Activated B cell treated with CpG ODN at 0.5 μM for 24 hours (primary cell): Measurements from ENCODE around the gene ATP8A2. TPM values are rescaled to one million over a fixed set of nuclear protein-coding genes. Genes with fewer than 3 reads are reported as not detected.

Source experiments
- ATAC-seq: fragments of 200-7000 bp; cut with Tn5 transposase; one replicate; pipeline ENCODE4 v1.10.0; 2021; ENCODE audit warnings: low read depth, mild to moderate bottlenecking, moderate library complexity
- CTCF ChIA-PET: fragments of 350-600 bp; sonication (Branson Sonifier 250); formaldehyde crosslinking; loops from one replicate; lab custom pipeline; 2021; ENCODE audit warnings: antibody characterized with exemption; lab: Charles Lee
- POLR2A ChIA-PET: fragments of 350-600 bp; sonication (Branson Sonifier 250); formaldehyde crosslinking; loops from one replicate; lab custom pipeline; 2021; ENCODE audit warnings: antibody characterized with exemption; lab: Charles Lee
- DNase-seq: peaks from one replicate; pipeline ENCODE4 v3.0.0; 2022
- H3K27ac Mint-ChIP-seq: one replicate; pipeline ENCODE4 v1.8.0; 2020; ENCODE audit warnings: mixed read lengths
- H3K27me3 Mint-ChIP-seq: one replicate; pipeline ENCODE4 v1.8.0; 2021; ENCODE audit warnings: mixed read lengths
- H3K36me3 Mint-ChIP-seq: one replicate; pipeline ENCODE4 v1.8.0; 2021; ENCODE audit warnings: low read depth, mixed read lengths
- H3K4me1 Mint-ChIP-seq: one replicate; pipeline ENCODE4 v1.8.0; 2021; ENCODE audit warnings: mixed read lengths
- H3K4me3 Mint-ChIP-seq: one replicate; pipeline ENCODE4 v1.8.0; 2020; ENCODE audit warnings: mild to moderate bottlenecking, mixed read lengths
- H3K9me3 Mint-ChIP-seq: one replicate; pipeline ENCODE4 v1.8.0; 2020; ENCODE audit warnings: mixed read lengths
- CTCF ChIP-seq: fragments of 200-600 bp; IDR thresholded peaks from one replicate; pipeline ENCODE4 v1.8.0; 2022; ENCODE audit warnings: antibody characterized with exemption, mild to moderate bottlenecking
- intact Hi-C: fragments of 100-400 bp; cut with micrococcal nuclease; formaldehyde crosslinking; loops from one replicate; pipeline ENCODE4 v1.15.1; 2024
- total RNA-seq: library from RNA; stranded (reverse); gene quantifications from 2 replicates; pipeline ENCODE4 v1.2.3, GENCODE V29; 2022

The ATP8A2 gene
- total RNA-seq, 1 donor from 2014 or later: not detected

- CTCF ChIA-PET: no interaction called here
- TF ChIP-seq CTCF: no peak
- no peaks in the 10 kb centered on the region for H3K4me1 Mint-ChIP-seq
- intact Hi-C loops: no loop called here
- H3K36me3 Mint-ChIP-seq: no peaks in the 10 kb centered on the region
- no peak for DNase-seq
- POLR2A ChIA-PET: no interaction called here
- H3K4me3 Mint-ChIP-seq: no peak overlapping the region
- H3K9me3 Mint-ChIP-seq: no peaks in the 10 kb centered on the region
- peaks cover 9% of the 10 kb centered on the region for H3K27me3 Mint-ChIP-seq
- H3K27ac Mint-ChIP-seq: no peak overlapping the region
- ATAC-seq: no peak
Measured at GRCh38 chr13:26020891-26021290, 649.1 kb downstream of the ATP8A2 start.

- H3K4me1 Mint-ChIP-seq: no peaks in the 10 kb centered on the region
- no peak overlapping the region for H3K4me3 Mint-ChIP-seq
- intact Hi-C loops: no loop called here
- TF ChIP-seq CTCF: no peak
- ATAC-seq (no peak), DNase-seq (no peak)
- CTCF ChIA-PET: no interaction called here
- POLR2A ChIA-PET: no interaction called here
- H3K27me3 Mint-ChIP-seq: peaks cover 9% of the 10 kb centered on the region
- H3K9me3 Mint-ChIP-seq: no peaks in the 10 kb centered on the region
- H3K27ac Mint-ChIP-seq: no peak overlapping the region
- H3K36me3 Mint-ChIP-seq: no peaks in the 10 kb centered on the region
Measured at GRCh38 chr13:26021516-26021915, 649.7 kb downstream of the ATP8A2 start.

- CTCF ChIA-PET: no interaction called here
- intact Hi-C loops: no loop called here
- Mint-ChIP-seq H3K9me3 (no peaks in the 10 kb centered on the region), H3K4me1 (no peaks in the 10 kb centered on the region), H3K27ac (no peak overlapping the region), H3K36me3 (no peaks in the 10 kb centered on the region), H3K27me3 (peaks cover 9% of the 10 kb centered on the region), H3K4me3 (no peak overlapping the region)
- ATAC-seq (no peak), DNase-seq (no peak)
- POLR2A ChIA-PET: no interaction called here
- no peak for TF ChIP-seq CTCF
Measured at GRCh38 chr13:26021956-26022355, 650.2 kb downstream of the ATP8A2 start.

GRCh38 chr13:26022538-26023292 lies 650.9 kb downstream of the ATP8A2 start:
- no peak for TF ChIP-seq CTCF
- no peaks in the 10 kb centered on the region for H3K9me3 Mint-ChIP-seq
- intact Hi-C loops: no loop called here
- H3K36me3 Mint-ChIP-seq: no peaks in the 10 kb centered on the region
- ChIA-PET CTCF (no interaction called here), POLR2A (no interaction called here)
- DNase-seq (no peak), ATAC-seq (no peak)
- H3K4me1 Mint-ChIP-seq: no peaks in the 10 kb centered on the region
- no peak overlapping the region for H3K4me3 Mint-ChIP-seq
- H3K27me3 Mint-ChIP-seq: peaks cover 9% of the 10 kb centered on the region
- H3K27ac Mint-ChIP-seq: no peak overlapping the region

- no peak for DNase-seq
- ATAC-seq: no peak
- H3K4me1 Mint-ChIP-seq: no peaks in the 10 kb centered on the region
- H3K36me3 Mint-ChIP-seq: no peaks in the 10 kb centered on the region
- no peak overlapping the region for H3K27ac Mint-ChIP-seq
- no peak overlapping the region for H3K4me3 Mint-ChIP-seq
- intact Hi-C loops: no loop called here
- peaks cover 9% of the 10 kb centered on the region for H3K27me3 Mint-ChIP-seq
- CTCF ChIA-PET: no interaction called here
- POLR2A ChIA-PET: no interaction called here
- no peak for TF ChIP-seq CTCF
- H3K9me3 Mint-ChIP-seq: no peaks in the 10 kb centered on the region
Measured at GRCh38 chr13:26024558-26024957, 652.8 kb downstream of the ATP8A2 start.
